AG04449 (cell line): Measurements from ENCODE around the gene REC114.

Source experiments
- CTCF ChIA-PET: fragments of 350-600 bp; formaldehyde crosslinking; extraction: SDS; loops from one replicate; lab custom pipeline; 2021; ENCODE audit warnings: antibody characterized with exemption; lab: Yijun Ruan, JAX
- POLR2A ChIA-PET: fragments of 400-600, 350-600 bp; formaldehyde crosslinking; extraction: SDS; loops from one replicate; lab custom pipeline; 2020; ENCODE audit warnings: antibody characterized with exemption, inconsistent platforms; lab: Yijun Ruan, JAX
- DNase-seq: peaks from one replicate; pipeline ENCODE4 v3.0.0-alpha.2; 2010; ENCODE audit warnings: low read depth, low spot score
- H3K4me3 ChIP-seq: 2 replicates; pipeline ENCODE4 v1.5.1; 2011; ENCODE audit warnings: low read depth, mild to moderate bottlenecking, control low read depth, low read length
- CTCF ChIP-seq: IDR thresholded peaks from one replicate; pipeline ENCODE4 v1.5.1; 2011; ENCODE audit warnings: mild to moderate bottlenecking, moderate library complexity, low read length, control low read depth, inconsistent platforms; ENCODE audit not compliant: insufficient read depth; ENCODE audit errors: missing control alignments

REC114 gene

GRCh38 chr15:73605759-73606436, 162.9 kb downstream of the REC114 start:
- POLR2A ChIA-PET: no interaction called here
- no peak for DNase-seq
- H3K4me3 ChIP-seq: no peak overlapping the region
- CTCF ChIA-PET: interaction anchor here (0.9 to 10.2 kb wide), 7 partner anchors 10 to 93 kb away, joined by 3 to 100 read pairs (median 4); no protein-coding TSS in a partner anchor
- no peak for TF ChIP-seq CTCF

- no peak for DNase-seq
These were observed 164.4 kb downstream of the REC114 start for GRCh38 chr15:73607405-73607804.

DNA sequence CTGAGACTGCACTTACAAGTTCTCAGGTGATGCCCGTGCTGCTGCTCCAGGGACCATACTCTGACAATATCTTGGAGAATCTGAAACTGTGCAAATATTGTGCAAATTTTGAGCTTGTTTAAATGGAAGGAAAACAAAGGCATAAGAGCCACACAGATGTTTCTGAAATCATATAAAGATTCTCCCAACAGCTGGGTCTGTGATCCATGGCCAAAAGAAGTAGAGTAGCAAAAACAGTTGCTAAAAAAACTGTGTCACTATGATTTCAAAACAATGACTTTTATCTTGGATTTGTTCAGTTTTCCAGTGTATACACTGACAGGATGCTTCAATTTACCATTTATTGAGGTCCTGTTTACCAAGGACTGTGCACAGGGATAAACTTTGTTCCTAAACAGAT, 164.9 kb downstream of the REC114 start:
- no peak overlapping the region for H3K4me3 ChIP-seq
- TF ChIP-seq CTCF: no peak
- POLR2A ChIA-PET: interaction anchor here (3.6 kb wide), 1 partner anchor 24 kb away, joined by 20 read pairs; the partner anchor contains the start of gene NPTN
- DNase-seq: no peak
- CTCF ChIA-PET: interaction anchor here (1.0 to 10.2 kb wide), 7 partner anchors 12 to 96 kb away, joined by 3 to 100 read pairs (median 4); no protein-coding TSS in a partner anchor

More at GRCh38 chr15:73607405-73607804, 164.4 kb downstream of the REC114 start:
- ChIA-PET POLR2A (interaction anchor here (1.1 to 3.6 kb wide), 2 partner anchors 22 to 25 kb away, joined by 3 to 20 read pairs; partner anchors contain the start of gene NPTN), CTCF (interaction anchor here (1.2 to 10.2 kb wide), 5 partner anchors 8 to 92 kb away, joined by 3 to 100 read pairs (median 4); no protein-coding TSS in a partner anchor)
- TF ChIP-seq CTCF: no peak
- no peak overlapping the region for H3K4me3 ChIP-seq

- H3K4me3 ChIP-seq: no peak overlapping the region
- TF ChIP-seq CTCF: no peak
- CTCF ChIA-PET: interaction anchor here (0.9 to 10.2 kb wide), 8 partner anchors 10 to 95 kb away, joined by 3 to 100 read pairs (median 4); no protein-coding TSS in a partner anchor
- DNase-seq: no peak
- POLR2A ChIA-PET: interaction anchor here (1.1 to 3.6 kb wide), 3 partner anchors 9 to 26 kb away, joined by 3 to 20 read pairs (median 4); partner anchors contain the start of gene NPTN
These were observed 165.5 kb downstream of the REC114 start for GRCh38 chr15:73608475-73608874.

GRCh38 chr15:73608941-73609340, 166.0 kb downstream of the REC114 start:
- CTCF ChIA-PET: interaction anchor here (0.9 to 10.2 kb wide), 7 partner anchors 9 to 95 kb away, joined by 3 to 100 read pairs (median 5); no protein-coding TSS in a partner anchor
- H3K4me3 ChIP-seq: no peak overlapping the region
- TF ChIP-seq CTCF: no peak
- no peak for DNase-seq
- POLR2A ChIA-PET: interaction anchor here (1.1 to 3.6 kb wide), 3 partner anchors 9 to 25 kb away, joined by 3 to 20 read pairs (median 4); partner anchors contain the start of gene NPTN
